Astrocyte of the cerebellum (primary cell): ENCODE results near the gene ASTN2.

ENCODE experiments used
- DNase-seq: peaks from one replicate; pipeline ENCODE4 v3.0.0-alpha.2; 2011; ENCODE audit warnings: low read depth
- H3K4me3 ChIP-seq: 2 replicates; pipeline ENCODE4 v1.5.1; 2011; ENCODE audit warnings: mild to moderate bottlenecking, low read depth, low read length, moderate library complexity
- in situ Hi-C: cut with HindIII; loops from 2 replicates; pipeline ENCODE4 v1.10.0; 2017; ENCODE audit warnings: low sequenced_read_pairs
- TF ChIP-seq, protein P1 (sequence below): IDR thresholded peaks from 2 replicates; pipeline ENCODE4 v1.5.1; 2012; ENCODE audit warnings: low read length, low read depth, moderate library complexity, mild to moderate bottlenecking; ENCODE audit errors: missing control alignments

The ASTN2 gene

DNA sequence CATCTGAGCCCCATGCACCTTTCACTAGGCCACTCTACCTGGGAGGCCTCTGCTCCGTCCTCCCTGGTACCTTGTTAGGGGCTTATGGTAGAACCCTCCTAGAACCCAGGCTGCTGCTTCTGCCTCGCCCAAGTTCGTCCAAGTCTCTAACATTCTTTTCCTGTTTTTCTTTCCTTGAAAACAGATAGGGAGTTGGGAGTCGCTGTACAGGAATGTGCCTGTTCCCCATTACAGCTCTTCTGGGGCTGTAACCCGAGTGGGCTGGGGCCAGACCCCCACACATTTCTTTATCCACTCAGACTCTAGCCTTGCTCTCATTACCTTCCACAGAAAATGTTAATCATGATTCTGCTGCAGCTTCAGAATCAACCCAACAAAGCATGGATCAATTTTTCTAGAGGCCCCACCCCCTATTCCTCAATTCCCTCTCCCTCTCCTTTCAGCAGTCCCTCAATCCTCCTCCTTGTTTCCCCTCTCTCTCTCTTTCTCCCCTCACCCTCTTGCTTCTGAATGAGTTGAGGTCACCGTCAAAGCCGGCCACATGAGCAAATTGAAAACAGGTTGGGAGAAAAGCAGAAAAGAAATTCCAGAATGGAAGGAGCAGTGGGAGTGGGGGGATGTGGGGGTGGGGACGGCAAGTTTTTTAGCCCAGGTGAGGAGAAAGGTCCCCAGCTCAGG is 921.5 kb downstream of the ASTN2 start:
- DNase-seq, result no peak
- in situ Hi-C loops, result no loop called here

DNA sequence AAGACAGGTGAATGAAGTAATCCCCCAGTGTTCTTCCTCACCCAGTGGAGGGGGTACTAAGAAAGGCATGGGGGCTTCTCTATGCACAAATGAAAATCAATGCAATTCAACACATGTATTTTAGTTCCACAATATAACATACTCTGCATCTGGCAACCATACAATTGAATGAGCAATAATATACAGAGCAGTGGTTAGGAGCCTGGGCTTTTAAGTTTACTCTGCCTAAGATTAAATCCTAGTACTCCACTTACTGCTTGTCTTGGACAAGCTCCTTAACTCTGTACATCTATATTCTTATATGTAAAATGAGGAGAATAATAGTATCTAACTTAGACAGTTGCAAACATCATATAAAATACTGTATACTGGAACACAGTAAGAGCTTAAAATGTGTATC is 923.2 kb downstream of the ASTN2 start:
- no peak for DNase-seq
- H3K4me3 ChIP-seq, result no peak overlapping the region
- in situ Hi-C loops, result no loop called here
- TF ChIP-seq, protein P1, sequence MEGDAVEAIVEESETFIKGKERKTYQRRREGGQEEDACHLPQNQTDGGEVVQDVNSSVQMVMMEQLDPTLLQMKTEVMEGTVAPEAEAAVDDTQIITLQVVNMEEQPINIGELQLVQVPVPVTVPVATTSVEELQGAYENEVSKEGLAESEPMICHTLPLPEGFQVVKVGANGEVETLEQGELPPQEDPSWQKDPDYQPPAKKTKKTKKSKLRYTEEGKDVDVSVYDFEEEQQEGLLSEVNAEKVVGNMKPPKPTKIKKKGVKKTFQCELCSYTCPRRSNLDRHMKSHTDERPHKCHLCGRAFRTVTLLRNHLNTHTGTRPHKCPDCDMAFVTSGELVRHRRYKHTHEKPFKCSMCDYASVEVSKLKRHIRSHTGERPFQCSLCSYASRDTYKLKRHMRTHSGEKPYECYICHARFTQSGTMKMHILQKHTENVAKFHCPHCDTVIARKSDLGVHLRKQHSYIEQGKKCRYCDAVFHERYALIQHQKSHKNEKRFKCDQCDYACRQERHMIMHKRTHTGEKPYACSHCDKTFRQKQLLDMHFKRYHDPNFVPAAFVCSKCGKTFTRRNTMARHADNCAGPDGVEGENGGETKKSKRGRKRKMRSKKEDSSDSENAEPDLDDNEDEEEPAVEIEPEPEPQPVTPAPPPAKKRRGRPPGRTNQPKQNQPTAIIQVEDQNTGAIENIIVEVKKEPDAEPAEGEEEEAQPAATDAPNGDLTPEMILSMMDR, result no peak

More for the DNA sequence above, 921.5 kb downstream of the ASTN2 start:
- TF ChIP-seq, protein P1, result no peak
- no peak overlapping the region for H3K4me3 ChIP-seq

DNA sequence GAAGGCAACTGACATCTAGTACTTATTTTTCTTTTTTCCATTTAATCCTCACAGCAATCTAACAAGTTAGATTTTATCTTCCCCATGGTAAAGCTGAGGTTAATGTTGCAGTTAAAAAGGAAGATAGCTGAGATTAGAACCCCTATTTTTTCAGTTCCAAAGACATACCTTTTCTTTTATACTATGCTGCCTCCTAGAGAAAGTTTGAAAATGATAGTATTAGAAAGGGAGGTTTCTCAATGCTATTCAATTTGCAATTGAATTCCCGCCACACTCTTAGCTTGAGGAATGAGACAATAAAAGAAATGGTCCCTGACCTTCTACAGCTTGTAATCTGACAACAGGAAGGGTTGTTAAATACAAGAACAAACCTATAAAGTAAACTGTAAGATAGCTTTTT is 923.6 kb downstream of the ASTN2 start:
- in situ Hi-C loops, result no loop called here
- no peak for DNase-seq
- TF ChIP-seq, protein P1, result no peak
- H3K4me3 ChIP-seq, result no peak overlapping the region

DNA sequence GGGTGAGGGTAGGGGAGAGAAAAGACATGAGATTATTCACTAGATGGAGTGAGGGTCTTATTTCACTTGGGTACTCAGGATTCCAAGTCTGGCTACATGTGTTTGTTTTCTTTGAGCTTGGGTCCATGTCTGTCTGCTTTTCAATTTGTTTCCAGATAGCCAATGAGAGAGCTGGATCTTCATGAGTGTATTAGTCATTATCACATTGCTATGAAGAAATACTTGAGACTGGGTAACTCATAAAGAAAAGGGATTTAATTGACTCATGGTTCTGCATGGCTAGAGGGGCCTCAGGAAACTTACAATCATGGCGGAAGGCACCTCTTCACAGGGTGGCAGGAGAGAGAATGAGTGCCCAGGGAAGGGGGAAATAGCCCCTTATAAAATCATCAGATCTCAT is 924.5 kb downstream of the ASTN2 start:
- TF ChIP-seq, protein P1, result no peak
- no peak for DNase-seq
- in situ Hi-C loops, result no loop called here
- H3K4me3 ChIP-seq, result no peak overlapping the region

DNA sequence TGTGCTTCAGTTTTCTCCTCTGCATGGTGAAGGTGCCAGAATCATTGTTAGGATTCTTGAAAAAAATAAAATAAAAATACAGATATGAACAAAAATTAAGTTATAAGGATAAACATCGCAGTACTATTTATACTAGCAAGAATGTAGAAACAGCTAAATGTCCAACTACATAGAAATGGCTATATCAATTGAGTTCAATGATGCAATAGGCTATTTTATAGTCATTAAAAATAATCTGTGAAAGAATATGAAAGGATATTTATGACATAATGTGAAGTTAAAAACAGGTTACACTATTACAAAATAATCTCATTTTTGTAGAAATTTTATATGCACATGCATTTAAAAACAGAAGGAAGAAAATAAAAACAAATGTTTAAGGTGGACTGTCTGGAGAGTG is 926.5 kb downstream of the ASTN2 start:
- DNase-seq, result no peak
- no peak overlapping the region for H3K4me3 ChIP-seq
- TF ChIP-seq, protein P1, result no peak
- in situ Hi-C loops, result no loop called here

DNA sequence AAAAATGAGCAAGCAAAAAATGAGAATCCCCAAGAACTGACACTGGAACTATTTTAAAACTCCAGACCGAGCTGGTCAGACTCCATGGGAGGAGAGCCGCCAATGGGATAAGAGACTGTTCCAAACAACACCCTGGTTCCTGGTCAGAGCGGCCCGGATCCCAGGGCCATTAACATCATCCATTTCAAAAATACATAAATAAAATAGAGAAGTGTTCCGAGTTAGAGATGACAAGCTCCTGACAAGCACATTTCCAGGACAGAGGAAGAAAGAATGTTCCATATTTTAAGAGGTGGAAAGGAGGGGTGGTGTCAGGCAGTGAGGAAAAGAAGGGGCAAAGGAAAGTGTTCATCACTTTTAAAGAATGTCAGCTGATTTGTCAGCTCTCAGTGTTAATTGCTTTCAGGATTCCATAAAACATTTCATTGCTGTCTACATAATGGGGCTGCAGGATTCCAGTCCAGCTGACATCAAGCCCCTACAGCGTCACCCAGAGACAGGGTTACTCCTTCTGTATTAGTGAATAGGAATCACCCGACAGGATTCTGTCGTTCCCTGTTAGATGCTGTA is 930.3 kb downstream of the ASTN2 start:
- H3K4me3 ChIP-seq, result no peak overlapping the region
- in situ Hi-C loops, result no loop called here
- DNase-seq, result no peak
- TF ChIP-seq, protein P1, result no peak
